Testis (tissue), 3 donors: Measurements from ENCODE around the gene CCDC57. TPM values are rescaled to one million over a fixed set of nuclear protein-coding genes. Genes with fewer than 3 reads are reported as not detected.

Source experiments
- DNase-seq: peaks from one replicate; pipeline ENCODE4 v3.0.0-alpha.2; 2019
- H3K27ac ChIP-seq, 2 donors: fragments of 200-600 bp; sonication (generic); one replicate each; pipeline ENCODE4 v1.5.1; 2019
- H3K27me3 ChIP-seq: fragments of 200-600 bp; sonication (generic); one replicate; pipeline ENCODE4 v1.5.1; 2019
- H3K36me3 ChIP-seq: fragments of 200-600 bp; sonication (generic); one replicate; pipeline ENCODE4 v1.5.1; 2017; ENCODE audit warnings: low read depth; ENCODE audit errors: missing control alignments
- H3K4me1 ChIP-seq: fragments of 200-600 bp; sonication (generic); one replicate; pipeline ENCODE4 v1.5.1; 2019
- H3K4me3 ChIP-seq, 2 donors: fragments of 200-600 bp; sonication (generic); one replicate each; pipeline ENCODE4 v1.5.1; 2017 to 2019
- H3K9me3 ChIP-seq: fragments of 200-600 bp; sonication (generic); one replicate; pipeline ENCODE4 v1.5.1; 2017
- POLR2A ChIP-seq: fragments of 450-650 bp; IDR thresholded peaks from one replicate; pipeline ENCODE4 v1.6.1; 2017; ENCODE audit warnings: antibody characterized with exemption, mild to moderate bottlenecking, moderate library complexity
- WGBS, 2 donors: methylation state at CpG; one replicate each; pipeline ENCODE4 v1.1.5; 2018; 5-methylcytosine and 5-hydroxymethylcytosine counted together
- intact Hi-C: fragments of 100-400 bp; cut with DNase I; formaldehyde crosslinking; loops from one replicate; pipeline ENCODE4 v1.15.1; 2023; ENCODE audit warnings: low total_unique reads
- polyA plus RNA-seq: library from polyadenylated mRNA; stranded (reverse); fragments of 350-450 nt; fragmentation: Illumina TruSeq; extraction: RNeasy Lipid Tissue Mini Kit (QIAGEN cat#74804); gene quantifications from one replicate; pipeline ENCODE4 v1.2.3, GENCODE V29; 2014; ENCODE audit warnings: low read depth, low replicate concordance; ENCODE audit not compliant: insufficient read depth
- total RNA-seq, 2 donors: library from RNA; depleted of rRNA; stranded (reverse); fragments of >200 nt; gene quantifications; one replicate each; pipeline ENCODE4 v1.2.3, GENCODE V29; 2016
- TF ChIP-seq, protein P1 (sequence below), 3 experiments: fragments of 450-650 bp in 2 of 3; fragments of 200-600 bp in 1 of 3; sonication (generic) in 1 of 3; IDR thresholded peaks; one replicate each; pipeline ENCODE4 v1.5.1; 2016 to 2019; ENCODE audit warnings: antibody characterized with exemption in 3 of 3, mild to moderate bottlenecking in 2 of 3, moderate library complexity in 1 of 3

CCDC57 gene
- total and polyA plus RNA-seq, 3 donors from 2014 or later: 61.3 to 111 (median 71.8) TPM

DNA sequence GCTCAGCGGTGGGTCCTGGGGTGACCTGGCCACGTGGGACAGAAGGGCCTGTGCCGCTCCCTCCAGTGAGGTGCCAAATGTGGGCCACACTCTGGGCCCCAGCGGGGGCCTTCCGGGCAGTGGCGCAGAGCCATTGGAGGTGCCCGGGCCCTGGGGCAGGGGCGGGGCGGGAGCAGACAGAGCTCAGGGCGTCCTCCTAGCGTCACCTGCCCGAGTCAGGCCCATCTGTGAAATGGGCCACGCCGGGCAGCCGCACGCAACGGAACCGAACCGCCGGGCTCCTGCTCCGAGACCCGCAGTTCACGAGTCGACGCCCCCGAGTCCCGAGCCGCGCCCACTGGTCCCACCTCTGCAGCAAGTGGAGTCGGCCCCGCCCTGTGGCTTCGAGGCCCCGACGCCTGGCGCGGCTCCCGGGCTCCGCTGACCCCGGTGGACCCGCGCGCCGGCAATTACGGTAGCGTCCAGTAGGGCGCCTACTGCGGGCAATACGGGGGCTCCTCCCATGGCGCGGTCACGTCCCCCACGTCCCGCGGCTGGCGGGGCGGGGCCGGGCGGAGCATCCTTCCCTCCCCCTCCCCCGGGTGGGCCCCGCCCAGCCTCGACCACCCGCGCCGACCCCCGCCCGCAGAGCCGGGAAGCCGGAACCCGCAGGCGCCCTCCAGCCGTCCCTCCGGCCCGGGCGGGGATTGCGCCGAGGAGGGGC is 18.1 kb upstream of the CCDC57 start:
- Histone ChIP-seq H3K4me3 (peak overlapping the region; percentile 53 to 77), H3K27me3 (no peaks in the 10 kb centered on the region), H3K36me3 (no peaks in the 10 kb centered on the region), H3K27ac (peak overlapping the region; percentile 90 to 94), H3K4me1 (peaks cover 57% of the 10 kb centered on the region), H3K9me3 (no peaks in the 10 kb centered on the region)
- peak; percentile 92 for DNase-seq
- TF ChIP-seq, protein P1, sequence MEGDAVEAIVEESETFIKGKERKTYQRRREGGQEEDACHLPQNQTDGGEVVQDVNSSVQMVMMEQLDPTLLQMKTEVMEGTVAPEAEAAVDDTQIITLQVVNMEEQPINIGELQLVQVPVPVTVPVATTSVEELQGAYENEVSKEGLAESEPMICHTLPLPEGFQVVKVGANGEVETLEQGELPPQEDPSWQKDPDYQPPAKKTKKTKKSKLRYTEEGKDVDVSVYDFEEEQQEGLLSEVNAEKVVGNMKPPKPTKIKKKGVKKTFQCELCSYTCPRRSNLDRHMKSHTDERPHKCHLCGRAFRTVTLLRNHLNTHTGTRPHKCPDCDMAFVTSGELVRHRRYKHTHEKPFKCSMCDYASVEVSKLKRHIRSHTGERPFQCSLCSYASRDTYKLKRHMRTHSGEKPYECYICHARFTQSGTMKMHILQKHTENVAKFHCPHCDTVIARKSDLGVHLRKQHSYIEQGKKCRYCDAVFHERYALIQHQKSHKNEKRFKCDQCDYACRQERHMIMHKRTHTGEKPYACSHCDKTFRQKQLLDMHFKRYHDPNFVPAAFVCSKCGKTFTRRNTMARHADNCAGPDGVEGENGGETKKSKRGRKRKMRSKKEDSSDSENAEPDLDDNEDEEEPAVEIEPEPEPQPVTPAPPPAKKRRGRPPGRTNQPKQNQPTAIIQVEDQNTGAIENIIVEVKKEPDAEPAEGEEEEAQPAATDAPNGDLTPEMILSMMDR (IDR thresholded peaks at IDR 0.05): peak; percentile 58 to 79 (median 69)
- TF ChIP-seq POLR2A: no peak
- intact Hi-C loops: no loop called here
- 8% methylated on average over 69 of the region's 76 CpGs; no CpG with 5 or more reads in 1 of the 2 donors for WGBS, 2 donors

DNA sequence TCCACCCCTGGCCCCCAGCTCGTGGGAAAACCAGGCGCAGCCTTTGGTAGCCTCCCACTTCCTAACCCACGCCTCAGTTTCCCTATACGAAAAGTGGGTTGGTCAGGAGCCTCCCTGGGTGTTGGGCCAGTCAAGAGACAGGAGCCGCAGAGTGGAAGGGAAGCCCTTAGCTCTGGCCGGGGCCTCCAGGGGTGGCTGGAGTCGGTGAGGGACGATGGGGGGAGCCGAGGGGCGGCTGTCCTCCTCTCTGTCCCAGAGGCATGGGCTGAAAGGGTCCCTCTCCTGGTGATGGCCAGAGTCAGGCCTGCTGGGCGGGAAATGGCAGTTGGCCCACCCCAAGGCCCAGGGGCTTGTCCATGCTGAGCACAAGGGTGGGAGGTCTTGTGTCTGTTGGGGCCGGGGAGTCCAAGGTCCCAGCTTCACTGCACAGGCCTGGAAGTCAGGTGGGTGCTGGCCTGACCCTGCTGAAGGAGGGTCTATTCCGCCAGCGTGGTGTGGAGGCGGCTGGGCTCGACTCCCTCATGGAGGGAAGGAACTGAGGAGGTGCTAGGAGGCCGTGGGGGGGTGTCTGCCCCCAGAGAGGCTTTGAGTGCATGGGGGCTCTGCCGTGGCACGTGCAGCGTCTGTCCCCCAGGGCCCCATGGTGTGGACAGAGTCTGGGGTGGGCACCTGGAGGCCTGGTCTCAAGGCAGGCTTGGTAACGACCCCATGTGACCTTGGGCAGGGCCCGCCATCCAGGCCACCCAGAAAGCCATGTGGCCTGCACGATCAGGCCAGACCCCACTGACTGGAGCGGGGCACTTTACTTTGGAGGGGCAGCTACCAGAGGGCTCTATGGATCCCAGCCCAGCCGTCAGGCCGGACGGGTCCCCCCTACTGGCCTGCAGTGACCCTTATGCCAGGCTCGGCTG is 17.3 kb upstream of the CCDC57 start:
- intact Hi-C loops: no loop called here
- no peaks in the 10 kb centered on the region for H3K27me3 ChIP-seq
- peak overlapping the region; percentile 53 to 77 for H3K4me3 ChIP-seq
- TF ChIP-seq, protein P1 (IDR thresholded peaks at IDR 0.05): no peak
- no peak for TF ChIP-seq POLR2A
- no peak for DNase-seq
- H3K9me3 ChIP-seq: no peaks in the 10 kb centered on the region
- peaks cover 49% of the 10 kb centered on the region for H3K4me1 ChIP-seq
- peak overlapping the region; percentile 90 to 94 for H3K27ac ChIP-seq
- no peaks in the 10 kb centered on the region for H3K36me3 ChIP-seq
- 40 to 43% methylated on average over 1 to 25 of the region's 28 CpGs for WGBS, 2 donors

DNA sequence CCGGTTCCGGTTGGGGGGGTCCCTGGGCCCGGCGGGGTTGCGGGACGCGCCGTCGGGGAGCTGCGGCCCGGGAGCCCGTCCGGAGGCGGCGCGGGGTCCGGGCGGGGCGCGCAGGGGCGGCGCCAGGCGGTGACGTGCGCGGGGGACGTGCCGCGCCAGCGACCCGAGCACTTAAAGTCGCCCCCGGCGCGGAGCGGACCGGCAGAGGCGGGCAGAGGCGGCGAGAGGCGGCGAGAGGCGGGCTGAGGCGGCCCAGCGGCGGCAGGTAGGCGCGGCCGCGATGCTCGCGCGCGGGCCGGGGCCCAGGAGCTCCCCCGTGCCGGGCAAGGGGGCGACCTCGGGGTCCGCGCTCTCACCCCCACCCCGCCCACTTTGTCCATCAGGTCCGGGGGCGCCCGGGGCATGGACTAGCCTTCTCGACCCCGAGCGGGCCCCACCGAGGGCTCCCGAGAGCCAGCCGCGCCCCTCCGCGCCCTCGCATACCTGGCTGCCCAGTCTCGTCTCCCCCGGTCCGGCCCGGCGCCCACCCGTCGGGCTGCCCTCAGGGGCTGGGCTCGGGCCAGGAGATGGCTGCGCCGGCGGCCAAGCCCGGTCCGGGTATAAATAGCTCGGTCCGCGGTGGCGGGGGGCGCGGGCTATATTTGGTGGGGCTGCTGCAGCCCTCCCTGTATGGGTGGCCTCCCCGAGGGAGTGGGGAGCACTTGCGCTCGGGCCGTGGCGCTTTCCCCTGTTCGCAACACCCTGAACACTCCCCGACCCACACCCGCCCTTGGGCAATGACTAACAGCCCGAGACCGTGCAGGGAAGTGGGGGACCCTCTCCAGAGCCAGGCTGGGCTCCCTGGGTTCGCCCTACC is 16.4 kb upstream of the CCDC57 start, which contains the start of gene SLC16A3:
Gene SLC16A3 (plus strand): TSS at position 201 of the 856 bp plus-strand sequence. CDS start 6,967 bp downstream, outside the sequence.
- 2 to 5% methylated on average over 10 to 59 of the region's 105 CpGs for WGBS, 2 donors
- intact Hi-C loops: no loop called here
- H3K4me3 ChIP-seq: peak within 1 kb of the TSS; percentile 51 to 77
- no peaks in the 10 kb centered on the region for H3K36me3 ChIP-seq
- H3K4me1 ChIP-seq: peaks cover 40% of the 10 kb centered on the region
- no peaks in the 10 kb centered on the region for H3K9me3 ChIP-seq
- no peaks in the 10 kb centered on the region for H3K27me3 ChIP-seq
- peak within 1 kb of the TSS; percentile 90 to 94 for H3K27ac ChIP-seq
- TF ChIP-seq, protein P1 (IDR thresholded peaks at IDR 0.05): no peak
- TF ChIP-seq POLR2A: no peak
- peak; percentile 57 for DNase-seq

DNA sequence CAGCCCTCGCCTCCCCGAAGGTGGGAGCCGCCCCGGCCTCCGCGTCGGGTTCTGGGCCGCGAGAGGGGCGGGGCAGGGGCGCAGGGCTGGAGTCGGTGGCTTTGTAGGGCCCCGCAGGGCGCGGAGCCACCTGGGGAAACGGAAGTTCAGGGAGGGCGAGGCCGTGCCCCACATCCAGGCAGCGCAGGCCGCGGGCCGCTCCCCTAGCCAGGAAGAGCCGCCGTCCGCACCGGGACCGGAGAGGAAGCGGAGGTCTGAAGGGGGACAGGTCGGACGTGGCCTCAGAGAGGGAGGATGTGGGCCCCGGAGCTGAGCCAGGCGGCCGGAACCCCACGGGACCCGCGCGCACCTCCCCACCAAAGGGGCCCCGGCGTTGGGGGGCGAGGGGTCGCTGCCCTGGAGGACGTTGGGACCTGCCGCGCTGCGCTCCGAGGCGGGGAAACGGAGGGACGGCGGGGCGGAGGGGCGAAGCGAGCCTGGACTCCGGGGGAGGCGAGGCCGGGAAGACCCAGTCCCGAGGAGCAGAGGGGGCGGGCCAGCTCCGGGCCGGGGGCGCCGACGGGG is 15.7 kb upstream of the CCDC57 start:
- TF ChIP-seq POLR2A: no peak
- TF ChIP-seq, protein P1 (IDR thresholded peaks at IDR 0.05): no peak
- Histone ChIP-seq H3K9me3 (no peaks in the 10 kb centered on the region), H3K27ac (peak overlapping the region; percentile 83 to 90), H3K4me1 (peaks cover 39% of the 10 kb centered on the region), H3K27me3 (no peaks in the 10 kb centered on the region), H3K4me3 (peak overlapping the region; percentile 51 to 58), H3K36me3 (no peaks in the 10 kb centered on the region)
- no peak for DNase-seq
- intact Hi-C loops: no loop called here
- 29% methylated on average over 52 of the region's 63 CpGs; no CpG with 5 or more reads in 1 of the 2 donors for WGBS, 2 donors
